ENCODE results near the gene VARS1. TPM values are rescaled to one million over a fixed set of nuclear protein-coding genes. Genes with fewer than 3 reads are reported as not detected.

Gene VARS1
- total RNA-seq, 3 donors from 2014 or later, result 19.2 to 35.4 (median 26.2) TPM

DNA sequence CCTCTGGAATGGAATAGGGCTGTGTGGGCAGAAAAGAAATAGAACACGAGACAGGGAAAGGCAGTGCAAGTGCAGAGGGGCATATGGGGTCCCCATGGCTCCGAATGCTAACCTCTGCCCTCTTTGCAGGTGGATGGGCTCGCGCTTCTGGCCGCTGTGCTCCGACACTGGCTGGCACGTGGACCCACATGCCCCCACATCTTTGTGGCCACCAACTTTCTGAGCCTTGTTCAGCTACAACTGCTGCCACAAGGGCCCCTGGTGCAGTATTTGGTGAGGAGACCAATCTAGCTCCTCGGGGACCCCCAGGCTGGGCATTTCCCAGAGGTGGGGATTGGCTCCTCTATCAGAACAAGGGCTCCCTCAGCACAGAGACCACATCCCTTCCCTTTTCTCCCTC lies 34.2 kb downstream of the VARS1 start:
- intact Hi-C loops (cut with DNase I; ENCODE audit: low total_unique reads), result loop anchor here (10.0 kb wide), 1 partner anchor 57 kb away; the partner anchor contains the start of genes ABHD16A and LY6G6F
- Histone ChIP-seq H3K4me3 (no peak overlapping the region), H3K27me3 (no peaks in the 10 kb centered on the region), H3K9me3 (no peaks in the 10 kb centered on the region), H3K36me3 (no peaks in the 10 kb centered on the region), H3K27ac (no peak overlapping the region), H3K4me1 (no peaks in the 10 kb centered on the region)
- TF ChIP-seq POLR2AphosphoS5 (IDR thresholded peaks at IDR 0.05) (no peak), POLR2A (IDR thresholded peaks at IDR 0.05) (no peak)
- TF ChIP-seq, protein P1, sequence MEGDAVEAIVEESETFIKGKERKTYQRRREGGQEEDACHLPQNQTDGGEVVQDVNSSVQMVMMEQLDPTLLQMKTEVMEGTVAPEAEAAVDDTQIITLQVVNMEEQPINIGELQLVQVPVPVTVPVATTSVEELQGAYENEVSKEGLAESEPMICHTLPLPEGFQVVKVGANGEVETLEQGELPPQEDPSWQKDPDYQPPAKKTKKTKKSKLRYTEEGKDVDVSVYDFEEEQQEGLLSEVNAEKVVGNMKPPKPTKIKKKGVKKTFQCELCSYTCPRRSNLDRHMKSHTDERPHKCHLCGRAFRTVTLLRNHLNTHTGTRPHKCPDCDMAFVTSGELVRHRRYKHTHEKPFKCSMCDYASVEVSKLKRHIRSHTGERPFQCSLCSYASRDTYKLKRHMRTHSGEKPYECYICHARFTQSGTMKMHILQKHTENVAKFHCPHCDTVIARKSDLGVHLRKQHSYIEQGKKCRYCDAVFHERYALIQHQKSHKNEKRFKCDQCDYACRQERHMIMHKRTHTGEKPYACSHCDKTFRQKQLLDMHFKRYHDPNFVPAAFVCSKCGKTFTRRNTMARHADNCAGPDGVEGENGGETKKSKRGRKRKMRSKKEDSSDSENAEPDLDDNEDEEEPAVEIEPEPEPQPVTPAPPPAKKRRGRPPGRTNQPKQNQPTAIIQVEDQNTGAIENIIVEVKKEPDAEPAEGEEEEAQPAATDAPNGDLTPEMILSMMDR (IDR thresholded peaks at IDR 0.05), result no peak
- no peak for DNase-seq (ENCODE audit: low spot score in 2 of 2)

DNA sequence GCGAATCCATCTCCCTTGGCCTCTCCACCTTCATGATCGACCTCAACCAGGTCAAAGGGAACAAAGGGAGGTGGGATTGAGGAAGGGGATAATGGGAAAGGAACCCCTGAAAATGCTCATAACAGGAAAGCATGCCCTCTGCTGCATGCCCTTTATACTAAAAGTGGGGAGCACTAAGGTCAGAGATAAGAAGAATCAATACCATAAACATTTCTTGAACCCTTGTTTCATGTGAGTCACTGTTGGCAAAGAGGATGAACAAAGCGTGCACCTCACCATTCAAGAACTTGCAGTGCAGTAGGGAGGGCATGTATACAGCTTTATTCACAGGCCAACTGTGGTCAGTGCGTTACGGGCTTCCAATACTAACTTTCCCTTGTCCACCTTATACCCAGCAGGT lies 34.8 kb downstream of the VARS1 start:
- no peak for TF ChIP-seq POLR2A (IDR thresholded peaks at IDR 0.05)
- no peaks in the 10 kb centered on the region for H3K9me3 ChIP-seq
- no peaks in the 10 kb centered on the region for H3K36me3 ChIP-seq
- no peak overlapping the region for H3K4me3 ChIP-seq
- intact Hi-C loops (cut with DNase I; ENCODE audit: low total_unique reads), result loop anchor here (10.0 kb wide), 1 partner anchor 56 kb away; the partner anchor contains the start of genes ABHD16A and LY6G6F
- H3K27me3 ChIP-seq, result no peaks in the 10 kb centered on the region
- H3K4me1 ChIP-seq, result no peaks in the 10 kb centered on the region
- DNase-seq (ENCODE audit: low spot score in 2 of 2), result no peak
- H3K27ac ChIP-seq, result no peak overlapping the region

DNA sequence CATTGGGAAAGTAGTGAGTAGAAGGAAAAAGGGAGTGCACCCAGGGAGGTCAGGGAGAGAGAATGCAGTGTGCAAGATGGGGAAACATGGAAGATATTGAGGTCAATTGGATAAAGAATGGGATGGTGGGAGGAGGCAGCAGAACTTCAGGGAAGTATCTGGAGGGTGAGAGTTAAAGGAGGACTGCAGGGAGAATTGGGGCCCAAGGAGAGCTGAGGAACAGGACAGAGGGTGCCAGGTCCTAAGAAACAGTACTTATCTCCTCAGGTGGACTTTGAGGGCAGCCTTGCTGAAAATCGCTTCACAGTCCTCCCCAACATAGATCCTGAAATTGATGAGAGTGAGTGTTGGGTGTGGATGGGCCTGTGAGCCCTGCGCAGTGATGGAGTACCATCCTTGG lies 37.3 kb downstream of the VARS1 start:
- Histone ChIP-seq H3K4me3 (no peak overlapping the region), H3K27me3 (no peaks in the 10 kb centered on the region), H3K27ac (no peak overlapping the region), H3K4me1 (no peaks in the 10 kb centered on the region), H3K9me3 (no peaks in the 10 kb centered on the region), H3K36me3 (no peaks in the 10 kb centered on the region)
- no peak for DNase-seq (ENCODE audit: low spot score in 2 of 2)
- intact Hi-C loops (cut with DNase I; ENCODE audit: low total_unique reads), result no loop called here
- TF ChIP-seq POLR2AphosphoS5 (IDR thresholded peaks at IDR 0.05), result no peak
- TF ChIP-seq POLR2A (IDR thresholded peaks at IDR 0.05), result no peak

DNA sequence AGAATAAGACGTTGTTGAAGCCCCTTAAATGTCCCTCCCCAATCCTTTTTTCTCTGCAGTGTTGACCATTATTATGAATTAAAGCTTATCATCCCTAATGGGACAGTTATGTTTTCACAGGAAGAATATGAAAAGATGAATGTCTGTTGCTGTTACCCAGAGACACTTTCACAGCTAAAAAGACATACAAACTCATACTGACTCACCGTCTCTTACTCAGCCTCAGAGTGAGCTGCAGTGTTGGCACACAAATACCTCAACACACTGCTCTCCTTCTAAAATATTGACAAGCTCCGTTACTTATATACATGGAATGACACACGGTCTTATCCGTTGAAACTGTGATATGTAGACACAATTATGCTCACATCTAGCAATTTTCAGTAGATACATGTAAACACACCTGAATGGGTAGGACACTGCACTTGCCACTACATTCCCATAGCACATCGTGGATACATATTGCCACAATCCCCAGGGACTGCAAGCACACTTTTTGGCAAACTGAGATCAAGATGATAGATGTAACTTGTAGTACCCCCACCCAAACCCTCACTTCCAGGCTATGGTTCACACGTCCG lies 42.7 kb downstream of the VARS1 start:
- H3K27ac ChIP-seq, result no peak overlapping the region
- intact Hi-C loops (cut with DNase I; ENCODE audit: low total_unique reads), result no loop called here
- DNase-seq (ENCODE audit: low spot score in 2 of 2), result no peak
- no peaks in the 10 kb centered on the region for H3K4me1 ChIP-seq
- H3K27me3 ChIP-seq, result no peaks in the 10 kb centered on the region
- H3K36me3 ChIP-seq, result no peaks in the 10 kb centered on the region
- TF ChIP-seq, protein P1 (IDR thresholded peaks at IDR 0.05), result no peak
- TF ChIP-seq POLR2A (IDR thresholded peaks at IDR 0.05), result no peak
- no peak for TF ChIP-seq POLR2AphosphoS5 (IDR thresholded peaks at IDR 0.05)
- H3K9me3 ChIP-seq, result no peaks in the 10 kb centered on the region
- no peak overlapping the region for H3K4me3 ChIP-seq

DNA sequence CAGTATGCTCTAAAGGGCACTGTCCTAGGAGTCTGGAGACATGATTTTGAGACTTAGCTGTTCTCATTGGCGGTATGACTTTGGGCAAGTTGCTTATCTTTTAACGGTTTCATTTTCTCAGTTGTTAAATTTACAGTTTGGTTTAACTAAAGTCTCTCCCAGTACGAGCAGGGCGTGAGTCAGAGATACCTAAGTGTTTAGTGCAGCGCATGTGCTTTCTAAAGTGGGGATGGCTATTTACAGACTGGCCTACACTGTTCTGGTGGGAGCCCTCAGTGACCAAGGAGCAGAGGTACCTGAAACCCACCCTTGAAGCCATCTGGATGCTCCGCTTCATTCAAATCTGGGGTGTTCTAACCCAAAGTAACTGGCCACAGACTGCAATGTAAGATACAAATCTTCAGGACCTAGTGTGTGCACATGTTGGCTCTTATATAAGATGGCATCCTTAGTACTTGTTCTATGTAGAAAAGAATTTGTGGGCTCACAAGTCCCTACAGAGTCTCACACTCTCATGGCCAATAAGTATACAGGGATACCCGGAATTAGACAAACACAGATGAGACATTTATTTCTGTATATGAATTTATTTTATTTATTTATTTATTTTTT lies 45.0 kb downstream of the VARS1 start:
- intact Hi-C loops (cut with DNase I; ENCODE audit: low total_unique reads), result no loop called here
- Histone ChIP-seq H3K36me3 (no peaks in the 10 kb centered on the region), H3K4me3 (no peak overlapping the region), H3K27ac (no peak overlapping the region), H3K27me3 (no peaks in the 10 kb centered on the region), H3K9me3 (no peaks in the 10 kb centered on the region), H3K4me1 (no peaks in the 10 kb centered on the region)
- TF ChIP-seq POLR2AphosphoS5 (IDR thresholded peaks at IDR 0.05), result no peak
- TF ChIP-seq, protein P1 (IDR thresholded peaks at IDR 0.05), result no peak
- no peak for TF ChIP-seq POLR2A (IDR thresholded peaks at IDR 0.05)
- DNase-seq (ENCODE audit: low spot score in 2 of 2), result no peak

DNA sequence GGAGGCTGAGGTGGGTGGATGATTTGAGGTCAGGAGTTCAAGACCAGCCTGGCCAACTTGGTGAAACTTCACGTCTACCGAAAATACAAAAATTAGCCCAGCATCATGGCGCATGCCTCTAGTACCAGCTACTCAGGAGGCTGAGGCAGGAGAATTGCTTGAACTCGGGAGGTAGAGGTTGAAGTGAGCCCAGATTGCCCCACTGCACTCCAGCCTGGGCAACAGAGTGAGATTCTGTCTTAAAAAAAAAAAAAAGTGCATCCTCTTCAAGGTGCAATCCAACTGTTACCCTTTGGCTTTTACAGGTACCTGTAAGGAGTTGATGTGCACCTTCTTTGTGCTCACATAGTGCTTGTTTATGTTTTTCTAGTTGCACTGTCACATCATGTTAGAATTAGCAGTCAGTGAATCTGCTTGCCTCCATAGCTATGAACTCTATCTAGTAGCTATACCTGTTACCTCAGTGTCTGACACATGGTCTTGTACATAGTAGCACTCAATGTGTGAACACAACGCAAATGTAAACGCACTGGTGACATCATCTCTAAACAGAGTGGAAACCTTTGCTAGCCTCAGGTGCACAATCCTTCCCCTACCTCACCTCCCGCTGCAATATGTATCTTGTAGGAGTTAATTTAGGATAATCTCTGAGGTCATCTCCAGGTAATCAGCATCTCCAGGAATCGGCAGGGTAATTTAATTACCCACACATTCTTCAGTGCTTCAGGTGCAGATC lies 46.1 kb downstream of the VARS1 start:
- H3K4me3 ChIP-seq, result no peak overlapping the region
- H3K9me3 ChIP-seq, result no peaks in the 10 kb centered on the region
- no peak for DNase-seq (ENCODE audit: low spot score in 2 of 2)
- TF ChIP-seq, protein P1 (IDR thresholded peaks at IDR 0.05), result no peak
- TF ChIP-seq POLR2AphosphoS5 (IDR thresholded peaks at IDR 0.05), result no peak
- TF ChIP-seq POLR2A (IDR thresholded peaks at IDR 0.05), result no peak
- H3K36me3 ChIP-seq, result no peaks in the 10 kb centered on the region
- H3K27me3 ChIP-seq, result no peaks in the 10 kb centered on the region
- no peaks in the 10 kb centered on the region for H3K4me1 ChIP-seq
- H3K27ac ChIP-seq, result no peak overlapping the region
- intact Hi-C loops (cut with DNase I; ENCODE audit: low total_unique reads), result no loop called here
